GM12878 (cell line): ENCODE data around the gene RYR2.

Experiments used
- CTCF ChIP-seq, 3 experiments: IDR thresholded peaks in 2 of 3; conservative IDR thresholded peaks in 1 of 3; 2 replicates each; pipeline ENCODE4 v1.5.1; 2011; ENCODE audit warnings: low read depth in 3 of 3, low read length in 3 of 3, mild to moderate bottlenecking in 3 of 3, control low read depth in 2 of 3, moderate library complexity in 2 of 3, inconsistent platforms in 1 of 3, mixed read lengths in 1 of 3; ENCODE audit not compliant: control insufficient read depth in 2 of 3, insufficient read depth in 1 of 3; ENCODE audit errors: extremely low read depth in 1 of 3
- EED ChIP-seq: sonication (generic); IDR thresholded peaks from 2 replicates; pipeline ENCODE4 v1.6.1; 2016; ENCODE audit warnings: antibody characterized with exemption, low read depth
- EGR1 ChIP-seq, 2 experiments: IDR thresholded peaks; 1 replicate in 1 of 2; 2 replicates in 1 of 2; pipeline ENCODE4 v1.6.1; 2011 to 2012; ENCODE audit warnings: low read depth in 2 of 2, low read length in 2 of 2, borderline replicate concordance in 1 of 2, mild to moderate bottlenecking in 1 of 2, moderate library complexity in 1 of 2
- HDAC2 ChIP-seq: fragments of 200-600 bp; sonication (generic); IDR thresholded peaks from 2 replicates; pipeline ENCODE4 v1.6.1; 2017
- IKZF1 ChIP-seq: fragments of 450-650 bp; conservative IDR thresholded peaks from 2 replicates; pipeline ENCODE4 v1.6.1; 2017; ENCODE audit warnings: antibody characterized with exemption, mild to moderate bottlenecking
- KAT2A ChIP-seq: conservative IDR thresholded peaks from 2 replicates; pipeline ENCODE4 v1.6.1; 2011; ENCODE audit warnings: low read depth, low read length; ENCODE audit not compliant: control insufficient read depth
- MAX ChIP-seq: IDR thresholded peaks from 2 replicates; pipeline ENCODE4 v1.6.1; 2012; ENCODE audit warnings: low read depth, low read length, improper control_type of control experiment
- MEF2A ChIP-seq: IDR thresholded peaks from 2 replicates; pipeline ENCODE4 v1.6.1; 2011; ENCODE audit warnings: low read depth, mild to moderate bottlenecking, low read length, moderate library complexity; ENCODE audit not compliant: insufficient read depth
- NKRF ChIP-seq: fragments of 450-650 bp; conservative IDR thresholded peaks from 2 replicates; pipeline ENCODE4 v1.6.1; 2017; ENCODE audit warnings: mild to moderate bottlenecking, moderate library complexity
- POLR2A ChIP-seq: IDR thresholded peaks from 2 replicates; pipeline ENCODE4 v1.6.1; 2011; ENCODE audit warnings: low read depth, mild to moderate bottlenecking, low read length
- POLR2AphosphoS5 ChIP-seq: IDR thresholded peaks from 2 replicates; pipeline ENCODE4 v1.6.1; 2011; ENCODE audit warnings: mild to moderate bottlenecking, low read length, inconsistent platforms
- SIN3A ChIP-seq: IDR thresholded peaks from 2 replicates; pipeline ENCODE4 v1.6.1; 2012; ENCODE audit warnings: low read depth, low read length, improper control_type of control experiment
- TCF12 ChIP-seq: IDR thresholded peaks from 2 replicates; pipeline ENCODE4 v1.6.1; 2011; ENCODE audit warnings: low read depth, mild to moderate bottlenecking, low read length
- ZBTB33 ChIP-seq: fragments of 450-650 bp; IDR thresholded peaks from 2 replicates; pipeline ENCODE4 v1.6.1; 2017; ENCODE audit warnings: mild to moderate bottlenecking

- TF ChIP-seq KAT2A (no peak), EED (no peak), CTCF (IDR thresholded peaks at IDR 0.05 in 2 of 3, conservative IDR thresholded peaks at IDR 0.05 in 1 of 3; ENCODE audit: control insufficient read depth in 2 of 3, extremely low read depth in 1 of 3, insufficient read depth in 1 of 3, low read depth in 3 of 3, low read length in 3 of 3) (no peak), HDAC2 (no peak), NKRF (no peak), ZBTB33 (no peak), POLR2AphosphoS5 (no peak), MAX (no peak), POLR2A (no peak), EGR1 (IDR thresholded peaks at IDR 0.05; ENCODE audit: borderline replicate concordance in 1 of 2, low read depth in 2 of 2, low read length in 2 of 2) (no peak), TCF12 (no peak), SIN3A (no peak), IKZF1 (no peak), MEF2A (no peak)
Measured at GRCh38 chr1:237858992-237859391, 817.0 kb downstream of the RYR2 start.
